ENCODE results near the gene KIF3A.

KIF3A gene

DNA sequence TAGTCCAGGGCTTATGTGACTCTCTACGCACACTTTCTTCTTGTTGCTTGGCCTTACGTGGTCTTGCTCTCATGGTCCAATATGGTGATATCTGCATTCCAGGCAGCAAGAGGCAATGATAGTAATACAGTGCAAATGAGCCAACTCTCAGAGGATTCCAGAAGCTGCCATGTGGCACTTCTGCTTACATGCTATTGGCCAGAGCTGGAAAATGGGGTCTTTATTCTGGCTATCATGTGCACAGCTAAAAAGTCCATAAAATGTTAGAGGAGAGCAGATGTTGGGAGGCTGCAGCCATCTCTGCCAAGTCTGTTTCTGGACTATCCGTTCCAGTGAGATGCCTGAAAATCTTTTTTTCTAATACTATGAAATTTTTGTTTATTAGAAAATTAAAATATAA, 42.6 kb upstream of the KIF3A start:
- no peak overlapping the region for H3K4me3 ChIP-seq (ENCODE audit: low read length)
- TF ChIP-seq, protein P1, sequence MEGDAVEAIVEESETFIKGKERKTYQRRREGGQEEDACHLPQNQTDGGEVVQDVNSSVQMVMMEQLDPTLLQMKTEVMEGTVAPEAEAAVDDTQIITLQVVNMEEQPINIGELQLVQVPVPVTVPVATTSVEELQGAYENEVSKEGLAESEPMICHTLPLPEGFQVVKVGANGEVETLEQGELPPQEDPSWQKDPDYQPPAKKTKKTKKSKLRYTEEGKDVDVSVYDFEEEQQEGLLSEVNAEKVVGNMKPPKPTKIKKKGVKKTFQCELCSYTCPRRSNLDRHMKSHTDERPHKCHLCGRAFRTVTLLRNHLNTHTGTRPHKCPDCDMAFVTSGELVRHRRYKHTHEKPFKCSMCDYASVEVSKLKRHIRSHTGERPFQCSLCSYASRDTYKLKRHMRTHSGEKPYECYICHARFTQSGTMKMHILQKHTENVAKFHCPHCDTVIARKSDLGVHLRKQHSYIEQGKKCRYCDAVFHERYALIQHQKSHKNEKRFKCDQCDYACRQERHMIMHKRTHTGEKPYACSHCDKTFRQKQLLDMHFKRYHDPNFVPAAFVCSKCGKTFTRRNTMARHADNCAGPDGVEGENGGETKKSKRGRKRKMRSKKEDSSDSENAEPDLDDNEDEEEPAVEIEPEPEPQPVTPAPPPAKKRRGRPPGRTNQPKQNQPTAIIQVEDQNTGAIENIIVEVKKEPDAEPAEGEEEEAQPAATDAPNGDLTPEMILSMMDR (conservative IDR thresholded peaks at IDR 0.05; ENCODE audit: low read depth, low read length): no peak
- no peak for DNase-seq (ENCODE audit: low read depth)

DNA sequence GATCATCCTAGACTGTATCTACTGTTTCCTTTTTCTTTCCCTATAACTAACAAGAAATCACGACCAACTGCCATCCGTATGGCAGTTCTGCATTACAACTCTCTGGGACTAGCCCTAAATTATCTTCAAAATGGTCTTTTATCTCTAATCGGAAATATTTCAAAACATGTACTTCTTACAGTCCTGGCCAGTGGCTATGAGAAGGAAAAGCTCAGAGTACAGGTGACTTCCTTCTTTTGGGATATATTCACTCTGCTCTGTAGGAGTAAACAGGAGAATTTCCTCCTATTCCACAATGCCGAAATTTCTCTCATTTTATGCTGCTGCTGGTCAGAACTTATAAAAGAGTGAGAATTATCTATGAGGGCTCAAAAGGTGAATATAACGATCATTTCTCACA, 41.5 kb upstream of the KIF3A start:
- TF ChIP-seq, protein P1 (conservative IDR thresholded peaks at IDR 0.05; ENCODE audit: low read depth, low read length): no peak
- DNase-seq (ENCODE audit: low read depth): no peak
- no peak overlapping the region for H3K4me3 ChIP-seq (ENCODE audit: low read length)

DNA sequence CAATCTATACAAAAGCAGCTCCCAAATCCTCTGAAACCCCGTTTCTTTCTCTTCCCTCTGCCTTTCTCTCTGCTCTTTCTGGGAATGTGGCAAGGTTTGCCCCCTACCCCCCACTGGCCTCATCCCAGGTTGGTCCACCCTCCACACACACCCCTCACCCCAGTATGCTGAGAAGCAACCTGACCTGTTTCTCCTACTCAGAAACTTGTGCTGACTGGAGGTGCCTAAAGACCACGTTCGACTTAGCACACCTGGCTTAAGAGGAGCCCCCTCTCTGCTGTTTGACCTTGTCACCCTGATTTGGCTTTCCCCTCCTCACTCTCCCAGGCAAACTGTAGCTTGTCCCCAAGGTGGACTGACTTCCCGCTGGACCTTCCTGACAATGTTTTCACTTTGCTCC, 40.8 kb upstream of the KIF3A start:
- H3K4me3 ChIP-seq (ENCODE audit: low read length): peak overlapping the region; percentile 84
- TF ChIP-seq, protein P1 (conservative IDR thresholded peaks at IDR 0.05; ENCODE audit: low read depth, low read length): no peak
- no peak for DNase-seq (ENCODE audit: low read depth)

DNA sequence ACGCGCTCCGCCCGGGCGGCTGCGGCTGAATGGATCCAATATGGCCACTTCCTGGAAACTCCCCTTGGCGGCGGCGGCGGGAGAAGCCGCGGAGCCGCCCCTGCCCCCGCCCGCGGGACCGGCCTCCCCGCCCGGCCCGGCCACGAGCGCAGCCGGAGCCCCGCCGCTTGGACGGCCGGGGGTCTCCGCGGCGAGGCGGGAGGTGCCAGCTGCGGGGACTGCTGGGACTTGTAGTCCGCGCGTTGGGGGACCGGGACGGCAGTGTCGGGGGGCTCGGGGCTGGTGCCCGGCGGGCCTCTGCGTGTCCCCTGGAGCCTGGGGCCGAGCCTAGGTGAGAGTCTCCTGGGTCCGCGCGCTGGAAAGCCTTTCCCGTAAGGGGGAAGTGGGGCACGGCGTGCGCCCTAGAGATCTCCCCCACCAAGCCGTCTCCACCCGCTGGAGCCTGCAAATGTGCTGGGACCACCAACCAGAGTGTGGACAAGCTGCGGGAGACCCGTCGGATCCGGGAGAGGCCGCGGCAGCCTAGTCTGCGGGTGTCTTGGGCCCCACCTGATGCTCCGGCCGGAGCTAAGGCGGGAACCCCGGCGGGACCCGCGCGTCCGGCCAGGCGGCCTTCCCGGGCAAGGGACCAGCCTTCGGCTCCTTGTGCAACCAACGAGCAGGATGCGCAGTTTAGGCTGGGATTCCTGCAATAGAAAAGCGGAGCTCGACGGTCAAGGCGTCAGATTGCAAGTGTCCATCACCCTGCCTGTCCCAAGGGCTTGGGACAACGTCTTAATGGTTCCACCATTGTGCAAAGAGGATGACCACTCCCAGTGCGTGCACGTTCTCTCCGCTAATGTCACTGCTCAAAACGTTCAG, 40.1 kb upstream of the KIF3A start, which contains the start of gene SEPTIN8:
Gene SEPTIN8, minus strand, starts transcription at position 31 of the 861 bp plus-strand sequence. CDS start 102 bp downstream, outside the sequence.
- DNase-seq (ENCODE audit: low read depth): no peak
- TF ChIP-seq, protein P1 (conservative IDR thresholded peaks at IDR 0.05; ENCODE audit: low read depth, low read length): no peak
- H3K4me3 ChIP-seq (ENCODE audit: low read length): peak within 1 kb of the TSS; percentile 84

DNA sequence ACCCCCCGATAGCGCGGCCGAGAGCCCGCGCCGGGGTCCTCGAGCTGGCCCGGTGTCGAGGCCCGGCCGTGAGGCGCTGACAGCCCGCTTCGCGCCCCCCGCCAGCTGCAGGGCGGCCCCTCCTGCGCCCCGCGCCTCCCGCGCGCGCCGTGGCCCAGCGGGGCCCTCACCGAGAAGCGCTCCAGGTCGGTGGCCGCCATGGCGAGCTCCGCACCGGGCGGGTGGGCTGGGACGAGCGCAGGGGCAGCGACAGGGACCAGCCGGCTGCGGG, 39.5 kb upstream of the KIF3A start:
- TF ChIP-seq, protein P1 (conservative IDR thresholded peaks at IDR 0.05; ENCODE audit: low read depth, low read length): no peak
- DNase-seq (ENCODE audit: low read depth): no peak
- peak overlapping the region; percentile 84 for H3K4me3 ChIP-seq (ENCODE audit: low read length)

DNA sequence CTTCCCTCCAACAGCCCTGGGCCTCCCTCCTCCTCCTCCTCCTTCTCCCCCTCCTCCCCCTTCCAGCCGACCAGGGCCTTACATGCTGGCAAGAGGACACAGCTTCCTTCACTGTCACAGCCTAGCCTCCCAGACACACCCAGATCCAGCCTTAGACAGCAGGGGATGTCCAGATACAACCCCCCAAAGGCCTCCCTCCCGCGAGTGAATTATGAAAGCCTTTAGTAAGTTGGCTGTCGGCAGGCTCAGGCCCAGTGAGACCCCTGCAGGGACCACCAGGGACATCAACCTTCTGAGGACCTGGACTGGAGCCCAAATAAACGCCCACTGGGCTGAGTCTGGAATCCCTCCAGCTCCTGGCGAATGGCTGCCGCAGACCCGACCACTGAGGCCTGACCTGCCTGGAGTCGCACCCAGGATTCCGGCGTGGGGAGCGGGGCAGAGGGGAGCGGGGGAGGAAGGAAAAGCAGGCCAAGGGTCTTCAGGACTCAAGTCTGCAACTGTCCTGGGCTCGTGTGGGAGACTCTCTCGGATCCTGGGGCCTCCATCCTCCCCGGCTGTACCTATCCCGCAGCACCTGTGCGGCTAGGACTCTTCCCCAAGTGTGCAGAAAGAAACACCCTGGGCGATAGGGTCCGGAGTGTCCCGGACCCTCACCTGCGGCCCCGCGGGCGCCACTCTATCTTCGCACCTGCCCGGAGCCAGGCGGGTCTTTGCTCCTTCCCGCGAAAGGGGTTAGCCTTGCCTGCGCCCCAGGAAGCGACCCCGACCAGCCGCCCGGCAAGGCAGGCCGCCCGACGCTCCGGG, 39.0 kb upstream of the KIF3A start:
- H3K4me3 ChIP-seq (ENCODE audit: low read length): peak overlapping the region; percentile 84
- DNase-seq (ENCODE audit: low read depth): no peak

More for the DNA sequence above, 39.0 kb upstream of the KIF3A start:
- TF ChIP-seq, protein P1 (conservative IDR thresholded peaks at IDR 0.05; ENCODE audit: low read depth, low read length): no peak
